ENCODE measurements around the gene RNU1-2. TPM values are rescaled to one million over a fixed set of nuclear protein-coding genes. Genes with fewer than 3 reads are reported as not detected.
A peak's percentile ranks its signal among the peaks of the same experiment; 100 is the strongest.

RNU1-2 gene
- total RNA-seq, 1 donor from 2014 or later = 2,859 TPM

GRCh38 chr1:16922885-16923431 is 27.2 kb downstream of the RNU1-2 start:
- no peak for TF ChIP-seq CTCF (IDR thresholded peaks at IDR 0.05)
- H3K9me3 Mint-ChIP-seq (ENCODE audit: unreplicated experiment) = no peaks in the 10 kb centered on the region
- peaks cover 17% of the 10 kb centered on the region for H3K4me1 Mint-ChIP-seq (ENCODE audit: unreplicated experiment)
- H3K27ac Mint-ChIP-seq (ENCODE audit: unreplicated experiment) = no peak overlapping the region
- no peak overlapping the region for H3K4me3 Mint-ChIP-seq (ENCODE audit: unreplicated experiment)
- DNase-seq (ENCODE audit: extremely low spot score, unreplicated experiment) = no peak
- no peaks in the 10 kb centered on the region for H3K27me3 Mint-ChIP-seq (ENCODE audit: unreplicated experiment)
- no peaks in the 10 kb centered on the region for H3K36me3 Mint-ChIP-seq (ENCODE audit: unreplicated experiment)

GRCh38 chr1:16924216-16924918 is 28.6 kb downstream of the RNU1-2 start:
- Mint-ChIP-seq H3K9me3 (ENCODE audit: unreplicated experiment) (no peaks in the 10 kb centered on the region), H3K27ac (ENCODE audit: unreplicated experiment) (no peak overlapping the region), H3K27me3 (ENCODE audit: unreplicated experiment) (no peaks in the 10 kb centered on the region), H3K36me3 (ENCODE audit: unreplicated experiment) (no peaks in the 10 kb centered on the region), H3K4me1 (ENCODE audit: unreplicated experiment) (peaks cover 17% of the 10 kb centered on the region), H3K4me3 (ENCODE audit: unreplicated experiment) (no peak overlapping the region)
- TF ChIP-seq CTCF (IDR thresholded peaks at IDR 0.05) = no peak
- DNase-seq (ENCODE audit: extremely low spot score, unreplicated experiment) = no peak

GRCh38 chr1:16924919-16925477 is 29.2 kb downstream of the RNU1-2 start:
- Mint-ChIP-seq H3K4me1 (ENCODE audit: unreplicated experiment) (peaks cover 17% of the 10 kb centered on the region), H3K36me3 (ENCODE audit: unreplicated experiment) (no peaks in the 10 kb centered on the region), H3K27ac (ENCODE audit: unreplicated experiment) (no peak overlapping the region), H3K27me3 (ENCODE audit: unreplicated experiment) (no peaks in the 10 kb centered on the region), H3K4me3 (ENCODE audit: unreplicated experiment) (no peak overlapping the region), H3K9me3 (ENCODE audit: unreplicated experiment) (no peaks in the 10 kb centered on the region)
- no peak for TF ChIP-seq CTCF (IDR thresholded peaks at IDR 0.05)
- no peak for DNase-seq (ENCODE audit: extremely low spot score, unreplicated experiment)

- H3K27ac Mint-ChIP-seq (ENCODE audit: unreplicated experiment) = peak overlapping the region; percentile 25
- no peak for DNase-seq (ENCODE audit: extremely low spot score, unreplicated experiment)
- no peaks in the 10 kb centered on the region for H3K9me3 Mint-ChIP-seq (ENCODE audit: unreplicated experiment)
- H3K4me1 Mint-ChIP-seq (ENCODE audit: unreplicated experiment) = peaks cover 17% of the 10 kb centered on the region
- H3K36me3 Mint-ChIP-seq (ENCODE audit: unreplicated experiment) = no peaks in the 10 kb centered on the region
- H3K27me3 Mint-ChIP-seq (ENCODE audit: unreplicated experiment) = no peaks in the 10 kb centered on the region
- H3K4me3 Mint-ChIP-seq (ENCODE audit: unreplicated experiment) = no peak overlapping the region
- no peak for TF ChIP-seq CTCF (IDR thresholded peaks at IDR 0.05)
Measured at GRCh38 chr1:16925635-16926490, 30.1 kb downstream of the RNU1-2 start.
